NB4 (cell line): ENCODE data around the gene MATN1.

Experiments
- CTCF ChIP-seq: IDR thresholded peaks from one replicate; pipeline ENCODE4 v1.5.1; 2012; ENCODE audit warnings: low read depth, low read length
- POLR2A ChIP-seq: IDR thresholded peaks from 2 replicates; pipeline ENCODE4 v1.6.1; 2011; ENCODE audit warnings: mild to moderate bottlenecking; ENCODE audit not compliant: insufficient read length; ENCODE audit errors: extremely low read depth

- no peak for TF ChIP-seq CTCF
- TF ChIP-seq POLR2A: no peak
Measured at GRCh38 chr1:30734580-30734979, 11.2 kb upstream of the MATN1 start.
